ENCODE results near the gene PRKD3.

Gene PRKD3

DNA sequence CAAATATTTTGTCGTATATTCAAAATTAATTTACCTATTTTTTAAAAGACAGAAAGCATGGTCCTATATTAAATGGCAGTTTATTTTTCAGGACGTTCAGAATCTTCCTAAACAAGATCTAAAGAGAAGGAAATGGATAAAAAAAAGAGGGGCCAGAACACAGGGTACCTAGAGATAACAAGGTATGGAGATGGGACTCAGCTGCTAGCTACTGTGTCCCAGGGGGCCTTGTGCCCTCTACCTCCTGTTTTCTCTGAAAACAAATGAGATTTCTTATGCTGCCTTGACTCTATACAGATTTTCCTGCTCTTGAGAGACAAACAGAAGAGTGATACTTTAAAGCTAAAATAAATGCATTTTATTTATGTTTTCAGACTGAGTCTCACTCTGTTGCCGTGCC, 9.3 kb downstream of the PRKD3 start:
- TF ChIP-seq SIN3A (IDR thresholded peaks at IDR 0.05; ENCODE audit: borderline replicate concordance, insufficient read depth, low read length) (no peak), FOXP2 (optimal IDR thresholded peaks at IDR 0.05; ENCODE audit: borderline replicate concordance, extremely low read depth, extremely low read length, insufficient read depth) (no peak), POLR2AphosphoS5 (IDR thresholded peaks at IDR 0.05; ENCODE audit: low read depth, low read length) (no peak), TAF1 (IDR thresholded peaks at IDR 0.05; ENCODE audit: borderline replicate concordance, insufficient read depth, low read length) (no peak)
- TF ChIP-seq, protein P1, sequence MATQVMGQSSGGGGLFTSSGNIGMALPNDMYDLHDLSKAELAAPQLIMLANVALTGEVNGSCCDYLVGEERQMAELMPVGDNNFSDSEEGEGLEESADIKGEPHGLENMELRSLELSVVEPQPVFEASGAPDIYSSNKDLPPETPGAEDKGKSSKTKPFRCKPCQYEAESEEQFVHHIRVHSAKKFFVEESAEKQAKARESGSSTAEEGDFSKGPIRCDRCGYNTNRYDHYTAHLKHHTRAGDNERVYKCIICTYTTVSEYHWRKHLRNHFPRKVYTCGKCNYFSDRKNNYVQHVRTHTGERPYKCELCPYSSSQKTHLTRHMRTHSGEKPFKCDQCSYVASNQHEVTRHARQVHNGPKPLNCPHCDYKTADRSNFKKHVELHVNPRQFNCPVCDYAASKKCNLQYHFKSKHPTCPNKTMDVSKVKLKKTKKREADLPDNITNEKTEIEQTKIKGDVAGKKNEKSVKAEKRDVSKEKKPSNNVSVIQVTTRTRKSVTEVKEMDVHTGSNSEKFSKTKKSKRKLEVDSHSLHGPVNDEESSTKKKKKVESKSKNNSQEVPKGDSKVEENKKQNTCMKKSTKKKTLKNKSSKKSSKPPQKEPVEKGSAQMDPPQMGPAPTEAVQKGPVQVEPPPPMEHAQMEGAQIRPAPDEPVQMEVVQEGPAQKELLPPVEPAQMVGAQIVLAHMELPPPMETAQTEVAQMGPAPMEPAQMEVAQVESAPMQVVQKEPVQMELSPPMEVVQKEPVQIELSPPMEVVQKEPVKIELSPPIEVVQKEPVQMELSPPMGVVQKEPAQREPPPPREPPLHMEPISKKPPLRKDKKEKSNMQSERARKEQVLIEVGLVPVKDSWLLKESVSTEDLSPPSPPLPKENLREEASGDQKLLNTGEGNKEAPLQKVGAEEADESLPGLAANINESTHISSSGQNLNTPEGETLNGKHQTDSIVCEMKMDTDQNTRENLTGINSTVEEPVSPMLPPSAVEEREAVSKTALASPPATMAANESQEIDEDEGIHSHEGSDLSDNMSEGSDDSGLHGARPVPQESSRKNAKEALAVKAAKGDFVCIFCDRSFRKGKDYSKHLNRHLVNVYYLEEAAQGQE (IDR thresholded peaks at IDR 0.05; ENCODE audit: insufficient read depth in 1 of 2, low read depth in 2 of 2, low read length in 2 of 2): no peak

DNA sequence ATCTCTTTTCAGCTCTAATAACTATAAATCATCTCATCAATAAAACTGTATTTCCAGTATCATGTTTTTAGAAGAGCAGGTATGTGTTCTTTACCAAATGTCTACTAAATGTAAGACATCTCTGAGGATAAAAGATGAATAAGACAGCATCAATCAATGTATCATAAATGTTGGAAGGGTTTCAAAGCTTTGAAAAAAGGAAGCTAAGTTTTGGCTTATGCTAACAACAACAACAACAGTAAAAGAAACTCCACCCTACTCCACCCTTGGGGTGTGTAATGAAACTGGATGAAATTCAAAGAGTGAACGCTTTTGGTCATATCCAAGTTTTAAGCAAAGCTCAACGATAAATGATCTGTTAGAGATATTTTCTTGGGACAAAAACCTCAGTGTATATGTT, 17.1 kb downstream of the PRKD3 start:
- TF ChIP-seq POLR2AphosphoS5 (IDR thresholded peaks at IDR 0.05; ENCODE audit: low read depth, low read length) (no peak), SIN3A (IDR thresholded peaks at IDR 0.05; ENCODE audit: borderline replicate concordance, insufficient read depth, low read length) (no peak), FOXP2 (optimal IDR thresholded peaks at IDR 0.05; ENCODE audit: borderline replicate concordance, extremely low read depth, extremely low read length, insufficient read depth) (no peak), TAF1 (IDR thresholded peaks at IDR 0.05; ENCODE audit: borderline replicate concordance, insufficient read depth, low read length) (no peak)
- TF ChIP-seq, protein P1 (IDR thresholded peaks at IDR 0.05; ENCODE audit: insufficient read depth in 1 of 2, low read depth in 2 of 2, low read length in 2 of 2): no peak

DNA sequence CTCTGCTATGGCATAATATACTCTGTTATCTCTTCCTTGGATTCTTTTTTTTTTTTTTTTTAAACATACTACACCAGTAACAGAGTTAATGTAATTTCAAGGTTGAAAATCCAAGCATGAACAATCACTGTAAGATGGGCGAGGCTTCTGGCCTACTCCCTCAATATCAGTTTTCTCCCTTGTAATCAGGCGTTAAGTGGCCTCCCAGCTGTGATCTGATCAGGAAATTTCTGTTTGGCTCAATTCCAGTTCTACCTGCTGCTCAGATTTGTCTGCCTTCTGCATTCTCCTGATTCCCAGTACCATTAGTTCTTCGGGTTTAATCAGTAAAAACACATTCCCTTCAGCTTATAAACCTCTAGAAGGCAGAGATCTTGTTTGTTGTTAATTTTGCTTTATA, 18.6 kb downstream of the PRKD3 start:
- TF ChIP-seq, protein P1 (IDR thresholded peaks at IDR 0.05; ENCODE audit: insufficient read depth in 1 of 2, low read depth in 2 of 2, low read length in 2 of 2): no peak
- no peak for TF ChIP-seq FOXP2 (optimal IDR thresholded peaks at IDR 0.05; ENCODE audit: borderline replicate concordance, extremely low read depth, extremely low read length, insufficient read depth)
- no peak for TF ChIP-seq POLR2AphosphoS5 (IDR thresholded peaks at IDR 0.05; ENCODE audit: low read depth, low read length)
- no peak for TF ChIP-seq TAF1 (IDR thresholded peaks at IDR 0.05; ENCODE audit: borderline replicate concordance, insufficient read depth, low read length)
- TF ChIP-seq SIN3A (IDR thresholded peaks at IDR 0.05; ENCODE audit: borderline replicate concordance, insufficient read depth, low read length): no peak

DNA sequence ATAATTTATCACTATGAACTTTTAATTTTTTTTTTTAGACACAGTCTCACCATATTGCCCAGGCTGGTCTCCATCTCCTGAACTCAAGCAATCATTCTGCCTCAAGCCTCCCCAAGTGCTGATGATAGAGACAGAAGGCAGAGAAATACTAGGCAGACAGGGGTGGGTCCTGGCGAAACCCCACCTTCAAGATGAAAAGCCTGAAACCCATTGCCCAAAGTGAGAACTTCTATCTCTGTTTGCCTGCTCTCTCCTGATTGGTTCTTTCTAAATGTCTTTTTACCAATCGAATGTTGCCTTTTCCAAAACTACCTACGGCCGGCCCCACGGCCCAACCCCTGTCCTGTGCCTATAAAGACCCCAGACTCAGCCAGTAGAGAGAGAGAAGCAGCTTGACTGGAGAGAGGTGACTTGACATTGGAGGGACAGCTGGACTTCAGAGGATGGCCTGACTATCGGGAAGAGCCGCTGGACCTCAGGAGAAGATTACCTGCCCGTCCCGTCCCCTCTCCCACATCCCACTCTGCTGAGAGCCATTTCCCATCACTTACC, 21.9 kb downstream of the PRKD3 start:
- TF ChIP-seq FOXP2 (optimal IDR thresholded peaks at IDR 0.05; ENCODE audit: borderline replicate concordance, extremely low read depth, extremely low read length, insufficient read depth) (no peak), SIN3A (IDR thresholded peaks at IDR 0.05; ENCODE audit: borderline replicate concordance, insufficient read depth, low read length) (no peak), POLR2AphosphoS5 (IDR thresholded peaks at IDR 0.05; ENCODE audit: low read depth, low read length) (no peak), TAF1 (IDR thresholded peaks at IDR 0.05; ENCODE audit: borderline replicate concordance, insufficient read depth, low read length) (no peak)
- TF ChIP-seq, protein P1 (IDR thresholded peaks at IDR 0.05; ENCODE audit: insufficient read depth in 1 of 2, low read depth in 2 of 2, low read length in 2 of 2): no peak
